HG03175 (cell line): ENCODE measurements around the gene KISS1.

Experiments used
- ATAC-seq: cut with Tn5 transposase; IDR thresholded peaks from one replicate; pipeline ENCODE4 v1.9.1; 2021; ENCODE audit warnings: mild to moderate bottlenecking, moderate library complexity; ENCODE audit not compliant: unreplicated experiment

KISS1 gene

DNA sequence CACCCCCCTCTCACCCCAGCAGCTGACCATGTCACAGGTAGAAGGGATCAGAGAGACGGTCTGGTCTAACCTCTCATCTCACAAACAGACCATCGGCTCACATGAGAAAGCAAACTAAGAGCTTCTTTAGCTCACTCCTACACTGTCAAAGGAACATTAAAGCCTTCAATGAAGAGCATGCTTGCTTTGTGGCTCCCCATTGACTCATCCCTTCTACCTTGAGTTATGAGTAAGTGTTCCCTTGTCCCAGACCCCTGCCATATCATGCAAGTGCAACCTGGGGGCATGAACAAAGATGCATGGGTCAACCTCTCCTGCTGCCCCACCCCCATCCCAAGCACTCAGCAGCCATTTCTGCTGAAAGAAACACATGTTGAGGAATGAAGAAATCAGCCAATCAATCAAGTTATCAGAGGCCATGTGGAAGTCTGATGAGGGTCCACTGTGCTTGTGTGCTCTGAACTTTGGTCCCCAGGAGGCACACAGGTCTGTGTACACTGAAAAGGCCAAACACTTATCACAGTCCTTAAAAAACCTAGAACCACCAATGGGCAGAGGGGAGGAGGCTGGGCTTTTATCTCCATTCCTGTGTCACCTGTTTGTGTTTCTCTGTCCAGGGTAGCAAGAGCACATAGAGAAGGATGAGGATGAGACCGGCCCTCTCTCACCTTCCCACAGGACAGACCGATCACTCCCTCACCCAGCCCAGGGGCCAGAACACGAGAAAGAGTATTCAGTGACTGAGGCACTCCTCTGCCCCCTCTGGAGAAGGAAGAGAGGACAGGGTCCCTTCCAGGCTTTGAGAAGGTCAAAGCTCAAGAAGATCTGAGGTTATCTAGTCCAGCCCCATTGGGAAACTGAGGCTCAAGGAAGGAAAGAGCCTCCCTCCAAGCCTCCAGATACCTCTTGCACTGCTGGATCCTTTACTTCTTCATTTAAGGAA, 54.0 kb downstream of the KISS1 start:
- ATAC-seq: no peak

DNA sequence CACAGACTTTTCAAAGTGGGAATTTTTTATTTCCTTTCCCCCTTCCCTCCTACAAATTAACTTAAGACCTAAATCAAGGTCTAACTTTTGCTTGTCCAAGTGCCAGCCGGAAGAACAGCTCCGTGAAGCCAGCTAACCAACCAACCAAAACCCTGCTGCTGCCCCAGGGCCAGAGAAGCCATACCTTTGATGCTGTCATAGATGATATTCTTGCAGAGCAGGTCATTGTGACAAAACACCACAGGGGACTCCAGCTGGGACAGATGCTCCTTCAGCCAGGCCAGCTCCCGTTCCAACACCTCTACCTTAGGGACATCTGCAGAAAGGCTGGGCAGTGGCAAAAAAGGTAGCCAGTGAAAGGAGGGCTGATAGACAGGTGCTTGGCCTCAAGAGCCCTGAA, 55.2 kb downstream of the KISS1 start:
- ATAC-seq: no peak
